Inflammatory macrophage treated with lipopolysaccharide for 4 hours (primary cell): Measurements from ENCODE around the gene CLSTN3.

Source experiments
- DNase-seq: peaks from one replicate; pipeline ENCODE4 v3.0.0-alpha.2; 2020

CLSTN3 gene

GRCh38 chr12:7129872-7130691, at the start of gene CLSTN3:
TSS of gene CLSTN3 (plus strand) at chr12:7130371. CDS start at chr12:7130649, 278 bp downstream.
- peak; percentile 25 for DNase-seq

- no peak for DNase-seq
Measured at GRCh38 chr12:7081037-7081436, 49.1 kb upstream of the CLSTN3 start.

- DNase-seq, result no peak
Measured at GRCh38 chr12:7083125-7083524, 47.0 kb upstream of the CLSTN3 start.

DNA sequence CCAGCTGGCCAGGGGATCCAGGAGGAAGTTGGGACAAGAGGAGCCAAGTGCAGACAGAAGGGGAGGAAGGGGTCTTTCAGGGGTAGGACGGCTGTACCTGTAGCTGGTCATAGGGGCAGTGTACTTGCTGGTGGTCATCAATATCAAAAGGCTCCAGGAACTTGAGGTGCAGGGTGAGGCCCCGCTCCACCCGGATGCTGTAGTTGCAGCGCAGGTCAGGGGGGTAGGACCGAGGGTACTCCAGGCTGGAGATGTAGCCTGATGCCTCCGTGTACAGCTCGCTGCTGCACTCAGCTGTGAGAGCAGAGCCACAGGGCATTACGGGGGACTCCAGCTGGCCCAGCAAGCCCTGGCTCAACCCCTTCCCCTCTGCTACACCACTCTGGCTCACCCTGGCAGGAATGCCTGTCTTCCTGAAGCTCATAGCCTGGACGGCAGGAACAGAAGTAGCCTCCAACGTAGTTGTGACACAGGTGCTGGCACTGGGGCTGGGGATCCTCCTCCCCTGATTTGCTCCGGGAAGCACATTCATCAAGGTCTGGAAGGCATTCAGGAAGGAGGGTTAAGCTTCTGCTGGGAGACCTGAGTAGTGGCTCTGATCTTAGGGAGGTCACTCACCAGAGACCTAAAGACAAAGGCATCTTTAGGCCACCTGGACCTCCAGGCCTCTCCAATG, 40.8 kb upstream of the CLSTN3 start:
- no peak for DNase-seq

DNA sequence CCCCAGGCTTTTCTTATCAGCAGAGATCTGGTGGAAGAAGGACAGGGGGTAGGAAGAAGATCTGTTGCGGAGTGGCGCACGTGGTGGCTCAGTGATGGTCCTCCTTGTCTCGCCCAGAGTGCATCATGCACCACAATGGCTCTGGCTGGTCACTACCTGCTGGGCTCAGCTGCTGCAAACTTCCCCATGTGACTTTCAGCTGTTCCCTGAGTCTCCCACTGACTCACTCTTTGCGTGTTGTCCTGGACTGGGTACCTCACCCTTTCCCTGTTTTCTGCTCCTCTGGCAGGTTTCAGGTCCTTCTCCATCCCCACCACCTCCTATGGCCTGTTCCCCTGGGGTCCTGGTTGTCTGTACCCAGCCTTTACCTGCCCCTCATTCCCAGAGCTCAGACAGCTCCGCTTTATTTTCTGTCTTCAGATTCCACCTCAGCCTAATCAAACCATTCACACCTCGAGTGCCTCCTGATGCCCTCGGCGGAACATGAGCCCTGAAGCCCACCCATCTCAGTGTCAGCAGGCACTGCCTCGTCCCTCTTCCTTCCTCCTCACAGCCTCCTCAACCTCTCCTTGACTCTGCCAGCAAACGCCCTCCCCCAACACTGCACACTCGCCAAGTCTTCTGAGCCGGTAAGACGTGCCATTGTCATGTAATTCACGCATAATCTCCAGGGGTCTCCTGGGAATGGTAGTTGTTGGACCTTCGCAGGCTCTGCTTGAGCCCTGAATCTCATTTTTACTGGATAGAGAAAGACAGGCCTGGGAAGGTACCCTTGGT, 39.8 kb upstream of the CLSTN3 start:
- no peak for DNase-seq

DNA sequence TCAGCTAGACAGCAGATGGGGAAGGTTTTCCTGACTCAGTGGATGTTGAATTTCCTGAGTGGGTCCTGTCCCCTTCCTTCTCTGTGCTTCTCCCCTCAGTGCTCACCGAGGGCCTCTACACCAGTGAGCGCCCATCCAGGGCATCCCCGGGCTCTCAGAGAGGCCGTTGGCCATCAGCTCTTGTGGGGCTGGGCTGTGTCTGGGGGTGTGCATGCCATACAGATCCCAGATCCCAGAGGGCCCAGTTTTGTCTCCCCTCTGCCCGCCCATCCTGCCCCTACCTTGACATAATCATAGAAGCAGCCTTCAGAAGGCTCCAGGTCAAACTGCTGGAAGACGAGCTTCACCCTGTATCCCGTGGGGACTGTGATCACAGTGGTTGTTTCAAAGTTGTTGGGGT, 39.0 kb upstream of the CLSTN3 start:
- no peak for DNase-seq

- no peak for DNase-seq
Measured at GRCh38 chr12:7091660-7092228, 38.4 kb upstream of the CLSTN3 start.

- peak; percentile 49 for DNase-seq
Measured at GRCh38 chr12:7092229-7092985, 37.8 kb upstream of the CLSTN3 start, which contains the start of gene C1R. TSS of gene C1R (minus strand) at chr12:7092445. CDS start at chr12:7092388, 57 bp downstream.

DNA sequence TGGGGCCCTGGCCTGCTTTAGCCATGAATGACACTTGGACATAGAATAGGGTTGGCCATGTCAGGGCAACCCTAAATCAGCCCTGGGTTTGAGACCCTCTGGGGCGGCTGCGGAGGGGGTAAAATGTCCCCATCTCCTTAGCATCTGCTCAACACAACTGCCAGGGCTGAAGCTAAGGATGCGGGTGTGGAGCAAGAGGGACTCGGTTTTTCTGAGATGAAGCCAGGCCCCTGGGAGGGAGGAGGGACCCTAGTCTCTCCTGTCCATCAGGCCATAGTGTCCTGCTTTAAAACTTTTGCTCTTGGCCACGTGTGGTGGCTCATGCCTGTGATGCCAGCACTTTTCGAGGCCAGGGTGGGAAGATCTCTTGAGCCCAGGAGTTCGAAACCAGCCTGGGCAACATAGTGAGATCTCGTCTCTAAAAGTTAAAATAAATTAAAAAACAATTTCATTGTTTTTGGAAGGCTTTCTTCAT, 37.1 kb upstream of the CLSTN3 start:
- DNase-seq, result no peak

- DNase-seq, result no peak
Measured at GRCh38 chr12:7093486-7093885, 36.7 kb upstream of the CLSTN3 start.

GRCh38 chr12:7093892-7094291, 36.3 kb upstream of the CLSTN3 start:
- no peak for DNase-seq

- DNase-seq, result no peak
Measured at GRCh38 chr12:7096006-7096932, 33.9 kb upstream of the CLSTN3 start.

- no peak for DNase-seq
Measured at GRCh38 chr12:7096979-7097378, 33.2 kb upstream of the CLSTN3 start.

DNA sequence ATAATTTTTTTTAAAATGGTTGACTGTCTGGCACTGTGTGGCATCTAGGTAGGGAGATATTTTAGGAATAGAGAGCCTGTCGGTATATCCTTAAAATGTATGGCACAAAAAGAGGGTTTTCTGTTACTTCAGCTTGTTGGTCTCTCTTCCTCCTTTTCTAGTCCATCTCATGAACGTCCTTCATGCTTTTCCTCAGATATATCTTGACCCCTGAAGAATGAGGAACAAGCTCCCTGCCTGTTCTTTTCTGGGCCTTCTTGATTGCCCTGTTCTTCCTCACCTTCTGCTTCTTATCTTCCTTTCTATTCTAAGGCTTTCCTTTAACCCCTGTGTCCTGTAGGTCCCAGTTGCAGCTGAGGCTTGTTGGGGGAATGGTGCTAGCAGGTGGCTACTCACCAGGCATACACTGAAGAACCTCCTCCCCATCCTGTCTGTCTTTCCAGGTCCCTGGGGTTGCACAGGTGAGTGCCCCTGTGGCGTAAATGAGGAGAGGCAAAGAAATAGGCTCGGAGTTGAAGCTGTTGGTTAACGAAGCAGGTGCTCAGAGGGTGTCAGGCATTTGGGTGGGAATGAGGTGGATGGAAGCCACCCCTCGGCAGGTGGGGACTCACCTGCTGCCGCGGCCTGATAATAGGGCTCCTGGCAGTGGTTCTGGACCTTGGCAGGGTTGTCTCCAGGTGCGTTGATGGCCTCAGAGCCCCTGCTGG, 30.7 kb upstream of the CLSTN3 start:
- DNase-seq, result peak; percentile 35

GRCh38 chr12:7100239-7100638, 29.9 kb upstream of the CLSTN3 start:
- DNase-seq, result no peak

DNA sequence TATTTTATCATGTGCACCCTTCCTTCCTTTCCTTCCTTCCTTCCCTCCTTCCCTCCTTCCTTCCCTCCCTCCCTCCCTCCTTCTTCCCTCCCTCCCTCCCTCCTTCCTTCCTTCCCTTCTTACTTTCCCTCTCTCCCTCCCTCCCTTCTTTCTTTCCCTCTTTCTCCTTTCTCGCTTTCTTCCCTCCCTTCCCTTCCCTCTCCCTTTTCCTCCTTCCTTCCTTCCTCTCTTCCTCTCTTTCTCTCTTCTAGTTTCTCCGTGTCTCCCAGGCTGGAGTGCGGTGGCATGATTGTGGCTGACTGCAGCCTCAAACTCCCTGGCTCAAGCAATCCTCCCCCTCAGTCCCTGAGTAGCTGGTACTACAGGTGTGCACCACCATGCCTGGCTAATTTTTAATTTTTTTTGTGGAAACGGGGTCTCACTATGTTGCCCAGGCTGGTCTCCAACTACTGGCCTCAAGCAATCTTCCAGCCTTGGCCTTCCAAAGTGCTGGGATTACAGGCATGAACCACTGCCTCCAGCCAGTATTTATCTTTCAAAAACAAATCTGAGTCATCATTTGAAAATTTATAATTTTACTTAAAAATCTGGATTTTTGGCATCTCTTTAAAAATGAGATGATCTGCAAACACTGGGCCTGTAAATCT, 29.0 kb upstream of the CLSTN3 start:
- DNase-seq, result no peak

- DNase-seq, result no peak
Measured at GRCh38 chr12:7101694-7102131, 28.5 kb upstream of the CLSTN3 start.

GRCh38 chr12:7102582-7102981, 27.6 kb upstream of the CLSTN3 start:
- no peak for DNase-seq

DNA sequence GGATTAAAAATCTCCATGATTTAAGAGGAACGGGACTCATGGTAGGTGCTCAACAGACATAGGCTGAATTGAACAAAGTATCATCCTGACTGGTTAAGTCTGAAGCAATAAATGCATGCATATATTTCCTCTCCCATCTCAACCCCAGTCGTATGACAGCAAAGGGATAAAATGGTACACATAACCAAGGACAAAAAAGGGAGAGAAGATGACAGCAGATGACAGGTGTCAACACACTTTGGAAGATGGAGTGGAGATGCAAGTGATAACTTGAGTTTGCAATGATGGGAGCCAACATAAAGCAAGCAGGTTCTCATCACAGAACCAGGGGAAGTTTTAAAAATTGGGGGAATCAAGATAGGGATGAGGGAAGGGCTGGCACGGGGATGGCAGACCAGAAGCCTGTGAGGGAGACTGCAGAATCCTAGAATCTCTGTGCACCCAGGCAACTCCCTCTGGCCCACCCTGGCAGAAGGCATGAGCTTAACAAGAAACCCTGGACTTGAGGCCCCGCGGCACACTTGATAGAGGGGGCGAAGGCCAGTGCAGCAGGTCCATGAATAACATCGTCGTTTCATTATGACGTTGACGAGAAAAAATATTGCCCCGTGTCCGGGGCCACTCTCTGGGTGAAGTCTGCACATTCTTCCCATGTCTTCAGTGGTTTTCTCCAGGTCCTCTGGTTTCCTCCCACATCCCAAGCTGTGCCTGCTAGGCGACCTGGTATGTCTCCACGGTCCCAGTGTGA, 26.2 kb upstream of the CLSTN3 start:
- no peak for DNase-seq
